CD4-positive, alpha-beta T cell treated with Interleukin-17A for 4 hours (primary cell): ENCODE results near the gene INTS11.
"Not testable (repeated sequence)": the region's sequence is repeated elsewhere in the genome, so short reads cannot be mapped to it uniquely, and the experiment has no call there.

Source experiments
- DNase-seq: peaks from one replicate; pipeline ENCODE4 v3.0.0-alpha.2; 2020; ENCODE audit warnings: mixed read lengths

Gene INTS11

GRCh38 chr1:1329304-1330210 is 5.1 kb upstream of the INTS11 start:
- DNase-seq, result no peak

GRCh38 chr1:1328254-1328653 is 3.8 kb upstream of the INTS11 start:
- DNase-seq, result no peak

- no peak for DNase-seq
Measured at GRCh38 chr1:1327291-1327690, 2.8 kb upstream of the INTS11 start.

- DNase-seq, result no peak
Measured at GRCh38 chr1:1326075-1326605, 1.7 kb upstream of the INTS11 start.

- DNase-seq, result no peak
Measured at GRCh38 chr1:1325288-1326074, 1.0 kb upstream of the INTS11 start.

- no peak for DNase-seq
Measured at GRCh38 chr1:1324084-1324523, 356 bp downstream of the INTS11 start.

GRCh38 chr1:1322952-1323351 is 1.5 kb downstream of the INTS11 start:
- no peak for DNase-seq

- no peak for DNase-seq
Measured at GRCh38 chr1:1322418-1322817, 2.0 kb downstream of the INTS11 start.

GRCh38 chr1:1321477-1321876 is 3.0 kb downstream of the INTS11 start:
- no peak for DNase-seq

GRCh38 chr1:1320666-1321448 is 3.6 kb downstream of the INTS11 start:
- DNase-seq, result no peak

GRCh38 chr1:1319646-1319941 is 4.9 kb downstream of the INTS11 start:
- DNase-seq, result no peak

GRCh38 chr1:1318777-1319645 is 5.4 kb downstream of the INTS11 start:
- DNase-seq, result no peak

GRCh38 chr1:1318131-1318652 is 6.3 kb downstream of the INTS11 start:
- DNase-seq, result no peak

GRCh38 chr1:1317420-1317819 is 7.0 kb downstream of the INTS11 start:
- DNase-seq, result no peak

GRCh38 chr1:1316199-1316598 is 8.3 kb downstream of the INTS11 start:
- DNase-seq, result not testable (repeated sequence)

GRCh38 chr1:1315435-1315954 is 9.0 kb downstream of the INTS11 start:
- DNase-seq, result no peak

GRCh38 chr1:1314678-1315335 is 9.7 kb downstream of the INTS11 start:
- no peak for DNase-seq

- no peak for DNase-seq
Measured at GRCh38 chr1:1314237-1314586, 10.2 kb downstream of the INTS11 start.

- DNase-seq, result no peak
Measured at GRCh38 chr1:1313500-1314236, 10.8 kb downstream of the INTS11 start.
